UCSD-AML1 (cell line): ENCODE measurements around the gene PIP5K1C.
"Not testable (repeated sequence)": the region's sequence is repeated elsewhere in the genome, so short reads cannot be mapped to it uniquely, and the experiment has no call there.

Source experiments
- DNase-seq: peaks from one replicate; lab custom pipeline; 2025; ENCODE audit not compliant: unreplicated experiment; lab: John Stamatoyannopoulos, UW

Gene PIP5K1C

DNA sequence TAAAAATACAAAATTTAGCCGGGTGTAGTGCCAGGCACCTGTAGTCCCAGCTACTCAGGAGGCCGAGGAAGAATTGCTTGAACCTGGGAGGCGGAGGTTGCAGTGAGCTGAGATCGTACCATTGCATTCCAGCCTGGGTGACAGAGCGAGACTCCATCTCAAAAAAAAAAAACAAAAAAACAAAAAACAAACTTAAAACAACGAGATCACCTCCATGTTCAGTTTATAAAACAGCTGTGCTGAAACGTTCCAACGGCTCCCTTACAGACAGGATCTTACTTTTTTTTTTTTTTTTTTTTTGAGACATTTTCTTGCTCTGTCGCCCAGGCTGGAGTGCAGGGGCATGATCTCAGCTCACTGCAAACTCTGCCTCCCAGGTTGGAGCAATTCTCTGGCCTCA is 71.5 kb downstream of the PIP5K1C start:
- not testable (repeated sequence) for DNase-seq

DNA sequence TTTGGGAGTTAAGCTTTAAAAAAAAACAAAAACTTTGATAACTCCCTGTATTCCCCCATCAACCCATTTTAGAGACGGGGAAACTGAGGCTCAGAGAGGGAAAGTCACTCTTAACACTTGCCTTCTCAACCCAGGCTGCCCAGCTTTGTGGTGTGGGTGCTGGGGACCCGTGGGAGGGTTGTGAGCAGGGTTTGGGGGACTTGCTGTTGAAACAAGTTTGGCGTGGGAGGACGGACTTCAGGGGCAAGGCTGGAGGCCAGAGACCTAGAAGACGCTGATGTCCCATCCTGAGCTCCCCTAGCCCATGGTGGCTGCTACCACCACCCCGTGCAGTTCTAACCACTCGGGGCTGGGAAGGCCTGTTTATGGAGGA is 72.9 kb downstream of the PIP5K1C start:
- no peak for DNase-seq

- DNase-seq, result peak; percentile 99
Observed at GRCh38 chr19:3626473-3627350, 73.6 kb downstream of the PIP5K1C start, which contains the start of gene CACTIN. Gene CACTIN, minus strand, starts transcription at chr19:3626790. Its CDS starts 28 bp downstream, at chr19:3626762.

GRCh38 chr19:3625996-3626472 is 74.2 kb downstream of the PIP5K1C start:
- no peak for DNase-seq

DNA sequence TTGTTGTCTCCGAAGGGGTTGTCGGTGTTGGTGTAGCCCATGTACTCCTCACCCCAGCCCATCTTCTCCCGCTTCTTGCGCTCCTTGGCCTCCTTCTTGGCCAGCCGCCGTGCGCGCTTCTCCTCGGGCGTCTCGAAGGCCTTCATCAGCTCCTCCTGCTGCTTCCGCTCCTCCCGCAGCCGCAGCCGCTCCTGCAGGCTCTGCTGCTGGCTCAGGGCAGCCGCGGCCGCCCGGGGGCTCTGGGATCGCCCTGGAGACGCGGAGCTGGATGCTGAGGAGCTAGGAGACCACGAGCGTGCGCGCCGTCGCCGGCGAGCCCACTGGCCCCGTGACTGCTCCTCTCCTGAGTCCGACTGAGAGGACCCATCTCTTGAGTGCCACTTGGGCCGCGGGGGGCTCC is 76.6 kb downstream of the PIP5K1C start:
- no peak for DNase-seq

DNA sequence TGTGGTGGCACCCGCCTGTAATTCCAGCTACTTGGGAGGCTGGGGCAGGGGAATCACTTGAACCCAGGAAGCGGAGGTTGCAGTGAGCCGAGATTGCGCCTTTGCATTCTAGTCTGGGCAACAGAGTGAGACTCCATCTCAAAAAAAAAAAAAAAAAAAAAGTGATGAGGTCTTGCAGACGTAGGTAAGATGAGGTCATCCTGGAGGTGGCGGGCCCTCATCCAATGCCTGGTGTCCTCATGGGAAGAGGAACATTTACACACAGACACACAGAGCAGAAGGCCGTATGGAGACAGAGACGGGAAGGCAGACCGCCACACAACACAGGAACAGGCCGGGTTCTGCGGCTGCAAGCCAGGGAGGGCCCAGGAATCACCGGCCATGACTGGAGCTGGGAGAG is 78.0 kb downstream of the PIP5K1C start:
- DNase-seq, result no peak

- no peak for DNase-seq
Observed at GRCh38 chr19:3621689-3622088, 78.6 kb downstream of the PIP5K1C start.

DNA sequence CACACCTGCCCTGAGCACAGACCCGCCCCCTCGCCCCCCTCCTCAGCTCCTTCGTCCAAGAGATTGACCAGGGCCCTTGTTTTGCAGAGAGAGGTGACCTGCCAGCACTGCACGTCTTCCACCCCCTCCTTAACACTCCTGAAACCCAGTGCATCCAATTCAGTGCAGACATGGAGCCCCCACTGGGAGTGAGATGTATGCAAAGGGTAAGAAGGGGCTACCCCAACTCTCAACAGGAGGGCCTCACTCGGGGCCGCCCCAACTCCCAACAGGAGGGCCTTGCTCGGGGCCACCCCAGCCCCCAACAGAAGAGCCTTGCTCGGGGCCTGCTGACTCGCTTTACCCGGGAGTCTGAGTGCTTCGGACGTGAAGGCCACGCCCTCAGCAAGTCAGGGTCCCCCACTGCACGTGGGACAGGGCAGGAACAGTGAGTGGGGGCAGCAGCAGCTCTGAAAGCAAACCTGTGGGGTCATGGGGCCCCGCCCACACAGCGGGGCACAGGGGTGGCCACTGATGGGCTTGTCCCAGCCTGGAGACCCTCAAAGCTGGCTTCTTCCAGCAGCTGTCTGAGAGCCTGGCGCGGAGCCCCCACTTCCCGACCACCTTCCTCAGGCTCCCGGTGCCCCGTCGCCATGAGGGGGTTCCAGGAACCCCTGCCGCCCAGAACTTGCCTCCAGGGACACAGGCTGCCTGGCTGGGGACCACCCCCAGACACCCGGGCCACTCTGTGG is 79.3 kb downstream of the PIP5K1C start:
- no peak for DNase-seq

GRCh38 chr19:3620145-3620816 is 80.0 kb downstream of the PIP5K1C start:
- no peak for DNase-seq

DNA sequence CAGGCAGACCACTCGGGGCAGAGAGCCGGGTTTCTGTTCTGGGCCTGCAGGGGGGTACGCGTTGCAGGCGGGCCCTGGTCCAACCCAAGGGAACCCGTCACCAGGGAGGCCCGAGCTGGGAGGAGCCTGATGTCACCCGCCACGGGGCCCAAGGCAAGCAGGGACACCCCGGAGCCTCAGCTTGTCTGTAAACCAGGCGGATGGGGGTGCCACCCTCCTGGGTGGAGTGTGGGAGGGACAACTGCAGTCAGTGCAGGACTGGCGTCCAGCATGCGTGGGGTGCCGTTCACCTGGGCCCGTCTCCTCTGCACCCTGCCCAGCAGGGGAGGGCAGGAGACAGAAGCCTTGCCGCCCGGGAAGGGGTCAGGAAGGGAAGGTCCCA is 80.6 kb downstream of the PIP5K1C start:
- no peak for DNase-seq

DNA sequence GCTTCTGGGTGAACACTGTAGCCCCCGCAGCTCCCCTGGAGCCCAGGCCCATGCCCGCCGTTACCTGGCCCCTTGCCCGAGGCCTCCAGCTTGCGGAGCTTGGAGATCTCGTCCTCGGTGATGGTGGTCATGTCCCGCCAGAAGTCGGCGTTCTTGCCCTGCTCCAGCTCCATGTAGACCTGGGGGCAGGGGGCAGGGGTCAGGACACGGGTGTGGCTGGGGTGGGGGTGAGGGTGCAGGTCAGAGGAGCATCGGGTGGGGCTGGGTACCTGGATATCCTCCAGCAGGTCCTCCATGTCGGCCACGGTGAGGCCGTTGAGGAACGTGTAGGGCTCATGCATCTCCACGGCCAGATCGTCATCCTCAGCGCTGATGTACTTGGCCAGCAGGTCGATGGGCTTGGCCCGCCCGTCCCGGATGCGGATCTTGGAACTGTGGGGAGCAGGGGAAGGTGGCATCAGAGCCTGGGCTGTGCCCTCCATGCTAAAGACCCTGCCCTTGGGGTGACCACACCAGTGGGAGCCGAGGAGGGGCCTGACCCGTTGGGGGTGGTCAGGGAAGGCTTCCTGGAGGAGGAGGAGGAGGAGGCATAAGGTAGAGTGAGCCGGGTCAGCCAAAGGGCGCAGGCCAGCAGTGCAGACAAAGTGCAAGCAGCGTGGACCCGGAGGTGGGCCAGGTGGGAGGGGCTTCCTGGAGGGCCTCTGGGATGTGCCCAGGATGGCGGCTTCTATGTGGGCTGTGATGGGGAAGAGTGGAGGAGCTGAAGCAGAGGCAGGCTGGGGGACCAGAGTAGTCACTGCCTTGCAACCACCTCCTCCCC is 81.2 kb downstream of the PIP5K1C start:
- no peak for DNase-seq

DNA sequence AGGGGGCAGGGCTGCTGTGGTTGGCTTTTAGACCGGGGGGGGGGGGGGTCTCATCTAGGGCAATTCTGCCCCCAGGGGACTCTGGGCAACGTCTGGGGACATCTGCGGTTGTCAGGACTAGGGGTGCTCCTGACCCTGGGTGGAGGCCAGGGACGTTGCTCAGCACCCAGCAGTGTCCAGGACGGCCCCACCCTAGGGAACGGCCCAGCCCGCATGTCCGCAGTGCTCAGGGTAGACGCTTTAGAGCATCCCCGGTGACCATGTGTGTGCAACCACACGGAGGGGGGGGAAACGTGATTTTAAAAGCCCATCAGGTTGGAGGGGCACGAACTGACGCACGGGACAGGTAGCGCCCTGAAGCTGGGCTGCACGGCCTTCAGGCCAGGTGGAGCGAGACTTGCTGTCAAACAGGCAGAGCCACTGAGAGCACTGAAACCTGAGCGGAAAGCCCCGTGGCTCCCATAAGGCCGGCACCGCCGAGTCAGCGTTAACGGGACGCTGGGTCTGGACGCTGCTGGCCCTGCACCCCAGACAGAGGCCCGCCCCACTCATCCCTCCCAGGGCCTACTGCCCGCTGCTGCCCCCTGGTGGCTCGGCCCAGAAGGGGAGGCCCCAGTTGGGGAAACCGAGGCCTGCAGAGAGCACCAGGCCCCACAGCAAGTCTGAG is 82.0 kb downstream of the PIP5K1C start:
- peak; percentile 65 for DNase-seq

GRCh38 chr19:3617463-3617862 is 82.8 kb downstream of the PIP5K1C start:
- DNase-seq, result peak; percentile 90

DNA sequence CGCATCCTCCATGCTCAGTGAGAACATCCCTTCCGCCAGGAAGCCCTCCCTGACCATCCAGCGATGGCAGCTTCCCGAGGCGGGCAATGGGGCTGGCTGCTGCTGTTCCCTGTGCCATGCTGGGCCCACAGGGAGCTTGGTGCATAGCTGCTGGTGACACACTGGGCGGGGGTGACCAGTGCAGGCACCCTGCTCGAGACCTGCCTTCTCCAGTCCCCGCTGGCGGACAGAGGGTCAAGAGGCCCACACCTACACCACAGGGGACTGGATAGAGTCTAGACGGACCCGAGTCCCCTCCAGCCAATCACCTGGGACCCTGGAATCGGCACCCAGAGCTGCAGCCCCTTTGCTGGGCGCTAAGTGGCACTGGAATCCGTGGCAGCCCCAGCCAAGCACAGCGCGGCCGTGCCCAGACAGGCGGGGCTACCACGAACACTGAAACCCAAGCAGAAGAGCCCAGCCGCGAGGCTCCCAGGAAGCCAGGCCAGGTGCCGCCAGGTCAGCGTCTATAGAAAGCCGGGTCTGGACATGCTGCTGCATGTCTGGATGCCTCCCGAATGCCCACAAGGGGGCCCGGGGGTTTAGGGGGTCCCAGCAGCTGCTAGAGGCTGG is 84.6 kb downstream of the PIP5K1C start:
- DNase-seq, result no peak

DNA sequence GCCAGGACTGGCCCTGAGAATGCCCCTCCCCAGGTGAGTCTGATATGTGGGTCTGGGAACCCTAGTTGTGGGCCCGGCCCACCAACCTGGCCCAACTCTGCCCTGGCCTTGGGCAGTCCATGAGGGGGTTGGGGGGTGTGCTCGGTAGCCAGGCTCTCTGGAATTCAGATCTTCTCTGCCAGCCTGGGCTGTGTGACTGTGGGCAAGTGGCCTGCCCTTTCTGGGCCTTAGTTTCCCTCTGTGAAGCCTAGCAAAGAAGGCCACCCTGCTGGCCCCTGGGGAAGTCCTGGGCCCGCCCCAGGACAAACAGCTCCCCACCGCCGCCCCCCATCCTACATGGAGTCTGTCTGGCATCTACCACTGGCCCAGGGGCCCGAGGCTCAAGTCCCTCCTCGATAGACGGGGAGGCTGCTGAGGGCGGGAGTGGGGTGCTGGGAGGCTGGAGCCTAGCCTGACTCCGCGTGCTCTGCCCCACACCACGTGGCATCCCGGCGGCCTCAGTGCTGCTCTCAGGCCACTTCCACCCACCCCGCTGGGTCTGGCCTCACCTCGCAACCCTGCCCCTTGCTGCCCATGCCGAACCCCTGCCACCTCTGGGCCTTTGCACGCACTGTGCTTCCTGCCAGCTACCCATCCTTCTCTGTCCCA is 85.3 kb downstream of the PIP5K1C start:
- DNase-seq, result no peak

DNA sequence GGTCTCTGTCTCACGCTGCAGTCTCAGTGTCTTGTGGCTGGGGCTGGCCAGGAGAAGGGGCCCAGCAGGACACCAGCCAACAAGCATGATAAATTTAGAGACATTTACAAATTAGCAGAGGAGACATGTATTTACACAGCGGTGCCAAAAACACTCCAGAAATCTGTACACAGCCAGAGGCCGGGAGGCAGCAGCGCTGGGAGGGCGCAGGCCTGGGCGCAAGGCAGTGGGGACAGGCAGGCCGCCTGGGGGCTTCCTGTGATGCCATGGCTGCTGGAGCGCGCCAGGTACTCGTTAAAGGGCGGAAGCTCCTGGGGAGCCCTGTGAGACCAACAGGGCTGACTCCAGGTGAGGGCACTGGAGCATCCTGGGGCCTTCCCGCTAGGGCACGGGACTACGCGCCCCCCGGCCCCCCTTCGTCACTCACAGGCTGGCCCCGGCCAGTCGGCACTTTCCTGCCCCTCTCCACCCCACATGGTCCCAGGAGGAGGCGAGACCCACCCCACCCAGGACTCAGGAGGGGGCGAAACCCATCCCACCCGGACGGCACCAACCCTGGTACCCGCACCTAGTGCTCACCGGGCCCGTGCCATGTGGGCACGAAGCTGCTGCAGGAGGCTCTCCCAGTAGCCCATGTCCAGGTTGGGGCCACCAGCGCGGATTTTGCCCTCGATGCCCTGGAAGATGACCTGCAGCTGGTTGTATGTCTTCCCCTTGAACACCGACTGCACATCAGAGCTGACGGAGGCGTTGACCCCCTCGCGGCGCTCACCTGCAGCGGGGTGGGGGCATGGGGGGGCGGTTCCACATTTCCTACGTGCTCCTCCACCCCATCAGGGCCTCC is 86.2 kb downstream of the PIP5K1C start:
- DNase-seq, result no peak

- DNase-seq, result no peak
Observed at GRCh38 chr19:3612901-3613741, 87.1 kb downstream of the PIP5K1C start.
